GM04504 (cell line): ENCODE measurements around the gene TFF3.

ENCODE experiments used
- DNase-seq: peaks from one replicate; pipeline ENCODE4 v3.0.0-alpha.2; 2012; ENCODE audit warnings: low read depth

TFF3 gene

GRCh38 chr21:42346866-42347600 lies 31.8 kb upstream of the TFF3 start:
- no peak for DNase-seq

GRCh38 chr21:42346441-42346840 lies 31.2 kb upstream of the TFF3 start:
- no peak for DNase-seq

- DNase-seq = no peak
These were observed 29.4 kb upstream of the TFF3 start for GRCh38 chr21:42344631-42345030.

GRCh38 chr21:42343963-42344510 lies 28.8 kb upstream of the TFF3 start:
- no peak for DNase-seq

GRCh38 chr21:42343556-42343955 lies 28.3 kb upstream of the TFF3 start:
- DNase-seq = no peak

- no peak for DNase-seq
These were observed 27.9 kb upstream of the TFF3 start for GRCh38 chr21:42343101-42343500.

- DNase-seq = no peak
These were observed 26.8 kb upstream of the TFF3 start for GRCh38 chr21:42341776-42342542.

- no peak for DNase-seq
These were observed 25.2 kb upstream of the TFF3 start for GRCh38 chr21:42340187-42341050.

GRCh38 chr21:42338729-42339715 lies 23.8 kb upstream of the TFF3 start:
- no peak for DNase-seq

GRCh38 chr21:42337830-42338728 lies 22.9 kb upstream of the TFF3 start:
- DNase-seq = peak; percentile 4

- DNase-seq = no peak
These were observed 22.1 kb upstream of the TFF3 start for GRCh38 chr21:42337276-42337675.

- no peak for DNase-seq
These were observed 20.8 kb upstream of the TFF3 start for GRCh38 chr21:42336054-42336453.

- DNase-seq = no peak
These were observed 17.5 kb upstream of the TFF3 start for GRCh38 chr21:42332557-42333317.

- DNase-seq = no peak
These were observed 16.5 kb upstream of the TFF3 start for GRCh38 chr21:42331660-42332059.

GRCh38 chr21:42330380-42331371 lies 15.5 kb upstream of the TFF3 start:
- no peak for DNase-seq

- DNase-seq = no peak
These were observed 9.7 kb upstream of the TFF3 start for GRCh38 chr21:42324896-42325295.

- no peak for DNase-seq
These were observed 6.6 kb upstream of the TFF3 start for GRCh38 chr21:42321845-42322244.

- DNase-seq = no peak
These were observed 6.0 kb upstream of the TFF3 start for GRCh38 chr21:42321231-42321630.
